BE2C (cell line): ENCODE data around the gene ATP6V0D1.
A peak's percentile ranks its signal among the peaks of the same experiment; 100 is the strongest.

Experiments
- DNase-seq: peaks from one replicate; pipeline ENCODE4 v3.0.0-alpha.2; 2020
- H3K27me3 ChIP-seq: fragments of 250-450 bp; sonication (Bioruptor Pico); 2 replicates; pipeline ENCODE4 v1.5.1; 2020; ENCODE audit warnings: mild to moderate bottlenecking
- H3K36me3 ChIP-seq: fragments of 250-450 bp; sonication (Bioruptor Pico); 2 replicates; pipeline ENCODE4 v1.5.1; 2020; ENCODE audit warnings: mild to moderate bottlenecking
- H3K4me1 ChIP-seq: fragments of 250-450 bp; sonication (Bioruptor Pico); 2 replicates; pipeline ENCODE4 v1.5.1; 2020
- H3K4me3 ChIP-seq: 2 replicates; pipeline ENCODE4 v1.5.1; 2011; ENCODE audit warnings: low read depth, low read length
- H3K9me3 ChIP-seq: fragments of 250-450 bp; sonication (Bioruptor Pico); 2 replicates; pipeline ENCODE4 v1.5.1; 2020
- TF ChIP-seq, protein P1 (sequence below): IDR thresholded peaks from 2 replicates; pipeline ENCODE4 v1.5.1; 2012; ENCODE audit warnings: mild to moderate bottlenecking, low read depth, low read length

The ATP6V0D1 gene

DNA sequence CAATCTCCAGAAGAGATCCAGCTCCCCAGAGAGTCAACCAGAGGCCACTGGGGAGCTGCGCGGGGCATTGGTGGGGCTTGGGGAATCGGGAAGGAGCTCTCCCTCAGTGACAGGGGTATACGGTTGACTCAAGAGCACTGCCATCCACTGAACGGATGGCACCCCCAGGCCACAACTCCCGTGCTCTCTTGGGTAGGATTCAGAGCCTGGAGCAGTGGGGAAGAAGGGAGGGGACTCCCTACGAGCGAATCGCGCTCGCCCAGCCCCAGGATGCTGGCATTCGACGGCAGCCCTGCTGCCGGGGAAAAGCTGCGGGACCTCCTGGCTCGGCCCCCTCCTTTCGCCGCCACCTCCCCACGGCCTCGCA is 87.2 kb downstream of the ATP6V0D1 start:
- H3K36me3 ChIP-seq: no peaks in the 10 kb centered on the region
- no peak for DNase-seq
- H3K27me3 ChIP-seq: no peaks in the 10 kb centered on the region
- peaks cover 32% of the 10 kb centered on the region for H3K4me1 ChIP-seq
- TF ChIP-seq, protein P1, sequence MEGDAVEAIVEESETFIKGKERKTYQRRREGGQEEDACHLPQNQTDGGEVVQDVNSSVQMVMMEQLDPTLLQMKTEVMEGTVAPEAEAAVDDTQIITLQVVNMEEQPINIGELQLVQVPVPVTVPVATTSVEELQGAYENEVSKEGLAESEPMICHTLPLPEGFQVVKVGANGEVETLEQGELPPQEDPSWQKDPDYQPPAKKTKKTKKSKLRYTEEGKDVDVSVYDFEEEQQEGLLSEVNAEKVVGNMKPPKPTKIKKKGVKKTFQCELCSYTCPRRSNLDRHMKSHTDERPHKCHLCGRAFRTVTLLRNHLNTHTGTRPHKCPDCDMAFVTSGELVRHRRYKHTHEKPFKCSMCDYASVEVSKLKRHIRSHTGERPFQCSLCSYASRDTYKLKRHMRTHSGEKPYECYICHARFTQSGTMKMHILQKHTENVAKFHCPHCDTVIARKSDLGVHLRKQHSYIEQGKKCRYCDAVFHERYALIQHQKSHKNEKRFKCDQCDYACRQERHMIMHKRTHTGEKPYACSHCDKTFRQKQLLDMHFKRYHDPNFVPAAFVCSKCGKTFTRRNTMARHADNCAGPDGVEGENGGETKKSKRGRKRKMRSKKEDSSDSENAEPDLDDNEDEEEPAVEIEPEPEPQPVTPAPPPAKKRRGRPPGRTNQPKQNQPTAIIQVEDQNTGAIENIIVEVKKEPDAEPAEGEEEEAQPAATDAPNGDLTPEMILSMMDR: no peak
- H3K9me3 ChIP-seq: no peaks in the 10 kb centered on the region
- peak overlapping the region; percentile 47 for H3K4me3 ChIP-seq

DNA sequence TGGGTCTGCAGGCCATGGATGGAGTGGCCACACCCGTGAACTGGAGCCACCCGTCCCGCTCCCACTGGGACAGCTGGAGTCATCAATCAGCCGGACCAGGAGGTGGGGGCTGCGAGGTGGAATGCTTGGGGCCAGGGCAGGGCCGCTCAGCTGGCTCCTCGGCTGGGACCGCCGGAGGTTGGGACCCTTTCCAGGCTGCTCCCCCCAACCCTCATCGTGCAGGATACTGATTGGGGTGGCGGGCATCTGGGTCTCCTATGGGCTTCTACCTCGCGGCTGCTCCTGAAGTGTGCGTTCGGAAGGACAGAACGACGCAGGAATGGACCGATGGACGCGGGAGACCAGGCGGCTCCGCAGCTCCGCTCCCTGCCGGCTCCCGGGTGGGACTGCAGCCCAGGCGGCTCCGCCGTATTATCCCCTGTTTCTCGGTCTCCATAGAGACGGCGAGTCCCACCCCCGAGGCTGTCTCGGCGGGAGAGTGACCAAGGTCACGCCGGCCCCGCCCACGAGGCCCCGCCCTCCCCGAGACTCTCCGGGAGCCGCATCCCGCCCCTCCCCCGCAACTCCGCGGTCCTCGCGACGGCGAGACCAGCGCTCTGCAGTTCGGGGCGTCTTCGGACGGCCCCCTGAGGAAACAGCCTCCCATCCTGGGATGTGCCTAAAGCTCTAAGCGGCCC is 87.7 kb downstream of the ATP6V0D1 start, which contains the start of gene TPPP3:
TPPP3 (minus strand) TSS at position 388 of the 677 bp plus-strand sequence. CDS start 2,387 bp downstream, outside the sequence.
- Histone ChIP-seq H3K36me3 (no peaks in the 10 kb centered on the region), H3K4me1 (peaks cover 32% of the 10 kb centered on the region), H3K27me3 (no peaks in the 10 kb centered on the region), H3K4me3 (peak within 1 kb of the TSS; percentile 70), H3K9me3 (no peaks in the 10 kb centered on the region)
- peak; percentile 98 for DNase-seq
- TF ChIP-seq, protein P1: peak; percentile 66

DNA sequence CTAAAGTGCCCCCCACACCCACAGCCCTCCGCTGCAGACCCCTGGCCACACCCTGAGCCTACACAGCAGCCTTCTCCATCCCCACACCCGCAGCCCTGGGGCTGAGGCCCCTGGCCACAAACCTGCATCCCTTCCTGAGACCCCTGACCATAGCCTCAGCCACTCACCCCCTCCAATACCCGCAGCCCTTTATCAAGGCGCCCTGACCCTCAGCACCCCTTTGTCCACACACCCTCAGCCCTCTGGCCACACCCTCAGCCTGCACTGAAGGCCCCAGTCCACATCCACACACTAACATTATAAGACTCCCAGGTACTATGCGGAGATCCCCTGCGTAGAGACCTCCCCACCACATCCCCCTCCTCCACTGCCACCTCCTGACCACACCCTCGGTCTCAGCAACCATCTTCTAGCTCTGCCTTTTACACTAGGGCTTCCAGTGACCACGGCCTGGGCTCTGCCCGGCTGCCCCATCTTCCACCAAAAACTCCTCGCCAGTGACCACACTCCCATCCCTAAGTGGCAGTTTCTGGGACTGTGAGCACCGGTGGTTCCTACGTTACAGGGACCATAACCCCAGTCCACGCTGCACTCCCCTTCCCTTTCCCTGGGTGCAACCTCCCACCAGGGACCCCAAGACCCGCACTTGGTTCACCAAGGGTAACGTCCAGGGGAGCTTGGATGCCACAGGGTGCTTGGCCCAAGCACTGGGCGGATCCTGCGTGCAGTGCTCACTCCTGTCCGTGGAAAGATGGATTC is 88.5 kb downstream of the ATP6V0D1 start:
- Histone ChIP-seq H3K9me3 (no peaks in the 10 kb centered on the region), H3K4me1 (peaks cover 31% of the 10 kb centered on the region), H3K27me3 (no peaks in the 10 kb centered on the region), H3K4me3 (peak overlapping the region; percentile 70), H3K36me3 (no peaks in the 10 kb centered on the region)
- DNase-seq: no peak
- TF ChIP-seq, protein P1: no peak

DNA sequence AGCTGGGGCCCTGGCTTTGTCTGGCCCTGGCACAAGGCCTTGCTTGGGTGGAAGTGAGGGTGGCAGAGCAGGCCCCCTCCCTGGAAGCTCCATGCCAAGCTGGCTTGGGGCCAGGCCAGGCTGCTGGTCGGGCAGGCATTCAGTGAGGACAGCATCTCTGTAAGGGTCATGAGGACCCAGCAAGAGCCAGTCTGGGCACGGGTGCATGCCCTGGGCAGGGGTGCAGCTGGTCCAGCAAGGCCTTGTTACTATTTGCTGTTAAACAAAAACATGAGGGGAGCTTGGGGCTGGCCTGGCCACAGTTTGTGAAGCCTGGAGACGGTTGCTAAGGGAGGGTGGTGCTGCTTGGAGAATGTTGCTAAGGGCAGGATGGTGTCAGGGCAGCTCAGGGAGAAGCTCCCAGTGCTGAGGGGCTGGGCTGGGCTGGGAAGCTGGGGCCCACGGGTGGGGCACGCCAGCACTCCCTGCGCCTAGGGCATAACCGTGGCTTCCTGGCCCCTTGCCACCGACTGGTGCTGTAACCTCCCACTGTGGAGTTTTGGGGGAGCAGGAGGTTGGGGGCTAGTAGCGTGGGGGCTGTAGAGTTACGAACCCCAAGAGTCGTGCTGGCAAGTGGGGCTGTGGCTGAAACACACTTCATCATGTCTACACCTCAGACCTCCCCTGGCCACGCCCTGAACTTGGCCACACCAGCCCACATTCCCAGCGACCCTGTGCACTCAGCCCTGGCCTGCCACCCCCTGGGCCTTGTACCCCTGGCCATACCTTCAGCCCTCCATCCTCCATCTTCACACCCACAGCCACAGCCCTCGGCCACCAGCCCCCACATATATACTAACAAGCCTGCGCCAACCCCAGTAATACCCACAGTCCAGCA is 89.3 kb downstream of the ATP6V0D1 start:
- Histone ChIP-seq H3K36me3 (no peaks in the 10 kb centered on the region), H3K4me3 (no peak overlapping the region), H3K27me3 (no peaks in the 10 kb centered on the region), H3K4me1 (peaks cover 23% of the 10 kb centered on the region), H3K9me3 (no peaks in the 10 kb centered on the region)
- DNase-seq: no peak
- TF ChIP-seq, protein P1: no peak

DNA sequence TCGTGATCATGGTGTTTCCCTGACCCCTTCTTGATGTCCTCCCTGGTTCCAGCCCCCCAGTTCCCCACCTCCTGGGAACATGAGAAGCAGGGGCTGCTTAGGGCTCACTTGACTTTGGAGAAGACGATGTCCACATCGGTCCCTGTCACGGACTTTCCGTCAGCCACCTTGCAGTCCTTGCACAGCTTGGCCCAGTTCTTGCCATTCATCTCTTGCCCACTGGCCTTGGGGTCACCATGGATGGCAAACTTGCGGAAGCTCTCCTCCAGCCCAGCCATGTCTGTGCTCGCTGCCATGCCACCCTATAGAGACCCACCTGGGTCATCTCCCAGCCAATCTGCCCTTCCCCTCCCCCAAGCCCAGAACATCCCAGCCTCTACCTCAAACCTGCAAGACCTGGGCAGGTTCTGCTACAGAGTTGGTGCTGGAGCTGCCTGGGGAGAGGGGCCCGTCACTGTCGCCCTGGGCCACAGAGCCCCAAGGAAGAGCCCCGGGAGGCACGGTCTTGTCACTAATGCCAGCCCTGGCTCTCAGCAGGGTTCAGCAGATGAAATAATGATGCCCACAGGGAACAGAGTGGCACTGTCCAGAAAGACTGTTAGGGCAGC is 90.0 kb downstream of the ATP6V0D1 start:
- Histone ChIP-seq H3K9me3 (no peaks in the 10 kb centered on the region), H3K27me3 (no peaks in the 10 kb centered on the region), H3K4me1 (peaks cover 19% of the 10 kb centered on the region), H3K36me3 (no peaks in the 10 kb centered on the region), H3K4me3 (no peak overlapping the region)
- TF ChIP-seq, protein P1: no peak
- DNase-seq: no peak
